Breast epithelium (tissue), 4 donors: Measurements from ENCODE around the gene STON2. TPM values are rescaled to one million over a fixed set of nuclear protein-coding genes. Genes with fewer than 3 reads are reported as not detected.

Source experiments
- DNase-seq, 2 donors: peaks; one replicate each; pipeline ENCODE4 v3.0.0-alpha.2; 2019; ENCODE audit warnings: low spot score in 2 of 2
- H3K27ac ChIP-seq, 2 donors: fragments of 200-600 bp; sonication (generic) in 1 of 2; one replicate each; pipeline ENCODE4 v1.5.1; 2016 to 2019; ENCODE audit warnings: mild to moderate bottlenecking in 1 of 2
- H3K27me3 ChIP-seq, 2 donors: fragments of 200-600 bp; sonication (generic) in 1 of 2; one replicate each; pipeline versions ENCODE4 v1.5.1 to v1.6.0; 2017 to 2019; ENCODE audit warnings: control low read depth in 1 of 2, mild to moderate bottlenecking in 1 of 2
- H3K36me3 ChIP-seq: fragments of 200-600 bp; one replicate; pipeline ENCODE4 v1.5.1; 2019
- H3K4me1 ChIP-seq, 2 donors: fragments of 200-600 bp; sonication (generic); one replicate each; pipeline ENCODE4 v1.5.1; 2016 to 2019; ENCODE audit warnings: control low read depth in 1 of 2
- H3K4me3 ChIP-seq, 3 donors: fragments of 200-600 bp; sonication (generic); 1 replicate in 2 of 3; 2 replicates in 1 of 3; pipeline ENCODE4 v1.5.1; 2016 to 2019; ENCODE audit warnings: mild to moderate bottlenecking in 3 of 3, moderate library complexity in 2 of 3
- H3K9me3 ChIP-seq, 2 donors: fragments of 200-600 bp; sonication (generic) in 1 of 2; one replicate each; pipeline ENCODE4 v1.5.1; 2016 to 2019; ENCODE audit warnings: control low read depth in 1 of 2
- CTCF ChIP-seq, 3 donors: fragments of 450-650 bp; IDR thresholded peaks; one replicate each; pipeline ENCODE4 v1.5.1; 2016 to 2017; ENCODE audit warnings: antibody characterized with exemption in 3 of 3, mild to moderate bottlenecking in 3 of 3, moderate library complexity in 3 of 3
- POLR2A ChIP-seq: fragments of 450-650 bp; IDR thresholded peaks from one replicate; pipeline ENCODE4 v1.6.1; 2016; ENCODE audit warnings: antibody characterized with exemption, mild to moderate bottlenecking, moderate library complexity
- POLR2AphosphoS5 ChIP-seq, 3 donors: sonication (generic); formaldehyde crosslinking; IDR thresholded peaks; one replicate each; pipeline ENCODE4 v1.6.1; 2017; ENCODE audit warnings: antibody characterized with exemption in 3 of 3
- intact Hi-C: fragments of 100-400 bp; cut with DNase I; formaldehyde crosslinking; loops from one replicate; pipeline ENCODE4 v1.15.1; 2023; ENCODE audit warnings: low total_unique reads
- total RNA-seq, 3 donors: library from RNA; depleted of rRNA; stranded (reverse); fragments of >200 nt; gene quantifications; one replicate each; pipeline ENCODE4 v1.1.0, GENCODE V29; 2016

The STON2 gene
- total RNA-seq, 3 donors from 2014 or later, result 24.6 to 30.2 (median 27.5) TPM

- no peak overlapping the region for H3K27ac ChIP-seq
- no peak overlapping the region for H3K4me3 ChIP-seq
- H3K27me3 ChIP-seq, result no peaks in the 10 kb centered on the region
- intact Hi-C loops, result no loop called here
- H3K4me1 ChIP-seq, result no peaks in the 10 kb centered on the region
- DNase-seq, result no peak
- no peaks in the 10 kb centered on the region for H3K9me3 ChIP-seq
- H3K36me3 ChIP-seq, result no peaks in the 10 kb centered on the region
- no peak for TF ChIP-seq CTCF (IDR thresholded peaks at IDR 0.05)
- no peak for TF ChIP-seq POLR2AphosphoS5 (IDR thresholded peaks at IDR 0.05)
- no peak for TF ChIP-seq POLR2A
Observed at GRCh38 chr14:81344481-81345160, 55.5 kb downstream of the STON2 start.

- intact Hi-C loops, result no loop called here
- Histone ChIP-seq H3K27ac (no peak overlapping the region), H3K27me3 (no peaks in the 10 kb centered on the region), H3K4me3 (no peak overlapping the region), H3K9me3 (no peaks in the 10 kb centered on the region), H3K4me1 (no peaks in the 10 kb centered on the region), H3K36me3 (no peaks in the 10 kb centered on the region)
- TF ChIP-seq POLR2AphosphoS5 (IDR thresholded peaks at IDR 0.05) (no peak), POLR2A (no peak), CTCF (IDR thresholded peaks at IDR 0.05) (no peak)
- no peak for DNase-seq
Observed at GRCh38 chr14:81343701-81344100, 56.4 kb downstream of the STON2 start.

GRCh38 chr14:81342850-81343580 is 57.1 kb downstream of the STON2 start:
- Histone ChIP-seq H3K27me3 (no peaks in the 10 kb centered on the region), H3K4me3 (peak overlapping the region in 1 of 3 donors; percentile 22), H3K4me1 (no peaks in the 10 kb centered on the region), H3K27ac (peak overlapping the region in 1 of 2 donors; percentile 5), H3K36me3 (no peaks in the 10 kb centered on the region), H3K9me3 (no peaks in the 10 kb centered on the region)
- no peak for DNase-seq
- TF ChIP-seq POLR2AphosphoS5 (IDR thresholded peaks at IDR 0.05), result no peak
- no peak for TF ChIP-seq POLR2A
- no peak for TF ChIP-seq CTCF (IDR thresholded peaks at IDR 0.05)
- intact Hi-C loops, result no loop called here

GRCh38 chr14:81341781-81342180 is 58.3 kb downstream of the STON2 start:
- no peak for TF ChIP-seq POLR2A
- TF ChIP-seq POLR2AphosphoS5 (IDR thresholded peaks at IDR 0.05), result no peak
- no peak for TF ChIP-seq CTCF (IDR thresholded peaks at IDR 0.05)
- Histone ChIP-seq H3K9me3 (no peaks in the 10 kb centered on the region), H3K4me3 (no peak overlapping the region), H3K27me3 (no peaks in the 10 kb centered on the region), H3K4me1 (no peaks in the 10 kb centered on the region), H3K27ac (no peak overlapping the region), H3K36me3 (no peaks in the 10 kb centered on the region)
- no peak for DNase-seq
- intact Hi-C loops, result no loop called here

GRCh38 chr14:81341370-81341769 is 58.8 kb downstream of the STON2 start:
- intact Hi-C loops, result no loop called here
- H3K36me3 ChIP-seq, result no peaks in the 10 kb centered on the region
- no peaks in the 10 kb centered on the region for H3K27me3 ChIP-seq
- H3K9me3 ChIP-seq, result no peaks in the 10 kb centered on the region
- H3K4me3 ChIP-seq, result no peak overlapping the region
- no peak for DNase-seq
- TF ChIP-seq POLR2AphosphoS5 (IDR thresholded peaks at IDR 0.05) (no peak), CTCF (IDR thresholded peaks at IDR 0.05) (no peak), POLR2A (no peak)
- H3K27ac ChIP-seq, result peak overlapping the region in 1 of 2 donors; percentile 63
- no peaks in the 10 kb centered on the region for H3K4me1 ChIP-seq
